IPS-NIHi11 (cell line): ENCODE measurements around the gene SLC26A9.
"Not testable (repeated sequence)": the region's sequence is repeated elsewhere in the genome, so short reads cannot be mapped to it uniquely, and the experiment has no call there.

Source experiments
- DNase-seq: peaks from one replicate; pipeline ENCODE4 v3.0.0; 2012; ENCODE audit warnings: mixed read lengths, low spot score

SLC26A9 gene

DNA sequence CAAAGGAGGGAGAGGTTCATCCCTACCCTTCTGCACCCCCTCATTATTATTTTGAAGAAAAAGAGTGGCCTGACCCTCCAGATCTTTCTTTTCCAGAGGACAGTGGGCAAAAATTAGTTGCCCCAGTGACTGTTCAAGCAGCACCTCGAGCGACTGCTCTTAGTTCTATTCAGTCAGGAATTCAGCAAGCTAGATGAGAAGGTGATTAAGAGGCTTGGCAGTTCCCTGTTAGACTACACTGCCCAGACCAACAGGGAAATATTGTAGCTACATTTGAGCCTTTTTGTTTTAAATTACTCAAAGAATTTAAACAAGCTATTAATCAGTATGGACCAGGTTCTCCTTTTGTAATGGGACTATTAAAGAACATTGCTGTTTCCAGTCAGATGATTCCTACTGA lies 51.8 kb downstream of the SLC26A9 start:
- DNase-seq: not testable (repeated sequence)

DNA sequence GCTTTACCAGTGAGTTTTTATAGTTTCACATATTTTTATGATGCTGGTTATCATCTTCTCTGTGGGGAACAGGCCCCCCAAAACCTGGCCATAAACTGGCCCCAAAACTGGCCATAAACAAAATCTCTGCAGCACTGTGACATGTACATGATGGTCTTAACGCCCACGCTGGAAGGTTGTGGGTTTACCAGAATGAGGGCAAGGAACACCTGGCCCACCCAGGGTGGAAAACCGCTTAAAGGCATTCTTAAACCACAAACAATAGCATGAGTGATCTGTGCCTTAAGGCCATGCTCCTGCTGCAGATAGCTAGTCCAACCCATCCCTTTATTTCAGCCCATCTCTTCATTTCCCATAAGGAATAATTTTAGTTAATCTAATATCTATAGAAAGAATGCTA lies 52.6 kb downstream of the SLC26A9 start:
- not testable (repeated sequence) for DNase-seq

DNA sequence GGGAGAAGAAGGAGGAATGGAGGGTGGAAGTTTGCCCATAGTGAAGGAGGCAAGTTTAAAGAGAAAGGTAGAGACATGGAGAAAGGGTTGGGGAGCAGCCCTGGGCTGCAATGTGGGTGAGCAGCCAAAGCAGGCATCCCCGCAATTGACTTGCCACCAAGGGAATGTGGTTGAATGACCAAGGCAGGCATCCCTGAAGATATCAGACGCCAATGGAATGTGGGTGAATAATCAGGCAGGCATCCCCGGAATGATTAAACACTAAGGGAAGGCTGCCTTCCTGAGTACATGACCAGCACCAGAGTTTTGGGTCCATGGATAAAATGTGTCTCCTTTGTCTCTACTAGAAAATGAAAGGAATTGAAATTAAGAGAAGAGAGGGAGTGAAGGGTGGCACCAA lies 53.5 kb downstream of the SLC26A9 start:
- DNase-seq: not testable (repeated sequence)

DNA sequence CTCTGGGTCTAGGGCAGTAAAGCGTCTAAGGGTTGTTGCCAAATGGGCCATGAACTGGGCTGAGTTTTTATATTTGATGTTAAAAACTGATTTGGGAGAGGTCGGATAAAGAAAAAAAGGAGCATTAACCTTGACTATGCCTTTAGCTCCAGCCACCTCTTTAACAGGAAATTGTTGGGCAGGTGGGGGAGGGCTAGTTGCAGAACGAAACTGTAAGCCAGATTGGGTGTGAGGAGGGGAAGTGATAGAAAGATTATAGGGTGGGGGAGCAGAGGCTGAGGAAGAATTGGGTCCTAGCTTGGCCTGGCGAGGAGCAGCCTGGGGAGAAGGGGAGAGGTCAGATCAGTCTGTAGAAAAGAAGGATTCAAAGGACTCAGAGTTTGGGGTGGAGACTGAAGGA lies 54.2 kb downstream of the SLC26A9 start:
- DNase-seq: not testable (repeated sequence)

DNA sequence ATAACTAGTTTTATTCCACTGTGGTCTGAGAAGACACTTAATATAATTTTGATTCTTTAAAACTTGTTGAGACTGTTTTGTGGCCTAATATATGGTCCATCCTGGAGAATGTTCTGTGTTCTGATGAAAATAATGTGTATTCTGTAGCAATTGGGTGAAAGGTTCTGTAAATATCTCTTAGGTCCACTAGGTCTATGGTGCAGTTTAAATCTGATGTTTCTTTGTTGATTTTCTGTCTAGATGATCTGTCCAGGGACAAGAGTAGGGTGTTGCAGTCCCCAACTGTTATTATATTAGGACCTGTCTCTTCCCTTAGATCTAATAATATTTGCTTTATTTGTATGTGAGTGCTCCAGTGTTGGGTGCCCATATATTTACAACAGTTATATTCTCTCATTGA lies 59.5 kb downstream of the SLC26A9 start:
- no peak for DNase-seq

DNA sequence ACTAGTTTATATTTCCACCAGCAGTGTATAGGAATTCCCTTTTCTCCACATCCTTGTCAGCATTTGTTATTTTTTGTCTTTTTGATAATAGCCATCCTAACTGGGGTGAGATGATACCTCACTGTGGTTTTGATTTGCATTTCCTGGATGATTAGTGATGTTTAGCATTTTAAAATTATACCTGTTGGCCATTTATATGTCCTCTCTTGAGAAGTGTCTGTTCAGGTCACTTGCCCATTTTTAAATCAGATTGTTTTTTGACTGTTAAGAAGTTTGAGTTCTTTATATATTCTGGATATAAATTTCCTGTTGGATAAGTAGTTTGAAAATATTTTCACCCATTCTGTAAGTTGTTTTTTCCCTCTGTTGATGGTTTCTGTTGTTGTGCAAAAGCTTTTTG lies 62.3 kb downstream of the SLC26A9 start:
- no peak for DNase-seq

DNA sequence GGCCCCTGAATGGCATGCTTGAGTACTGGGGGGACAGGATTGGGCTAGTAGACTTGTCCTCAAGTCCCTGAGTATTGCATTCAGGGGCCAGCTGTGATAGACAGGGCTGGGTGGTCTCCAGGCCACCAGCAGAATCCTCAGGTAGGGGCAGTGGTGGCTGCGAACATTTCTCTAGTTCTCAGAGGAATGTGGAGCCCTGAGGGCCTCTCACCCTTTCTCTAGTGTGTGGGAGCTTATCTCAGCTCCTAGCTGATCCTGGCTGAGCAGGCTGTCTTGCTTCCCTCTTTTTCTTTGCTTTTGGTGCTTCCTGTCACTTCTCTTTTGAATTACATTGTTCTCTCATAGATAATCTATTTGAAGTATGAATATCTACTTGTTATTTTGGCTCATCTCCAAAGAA lies 63.3 kb downstream of the SLC26A9 start:
- DNase-seq: no peak

DNA sequence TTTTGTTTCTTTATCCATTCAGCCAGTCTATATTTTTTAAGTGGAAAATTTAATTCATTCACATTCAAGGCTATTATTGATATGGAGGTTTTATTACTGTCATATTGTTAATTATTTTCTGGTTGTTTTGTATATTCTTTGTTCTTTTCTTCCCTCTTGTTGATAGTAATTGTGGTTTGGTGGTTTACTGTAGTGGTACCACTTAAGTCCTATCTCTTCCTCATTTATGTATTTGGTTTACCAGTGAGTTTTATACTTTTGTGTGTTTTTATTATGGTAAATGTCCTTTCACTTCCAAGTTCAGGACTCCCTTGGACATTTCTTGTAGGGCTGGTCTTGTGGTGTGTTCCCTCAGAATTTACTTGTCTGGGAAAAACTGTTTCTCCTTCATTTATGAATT lies 65.2 kb downstream of the SLC26A9 start:
- no peak for DNase-seq

DNA sequence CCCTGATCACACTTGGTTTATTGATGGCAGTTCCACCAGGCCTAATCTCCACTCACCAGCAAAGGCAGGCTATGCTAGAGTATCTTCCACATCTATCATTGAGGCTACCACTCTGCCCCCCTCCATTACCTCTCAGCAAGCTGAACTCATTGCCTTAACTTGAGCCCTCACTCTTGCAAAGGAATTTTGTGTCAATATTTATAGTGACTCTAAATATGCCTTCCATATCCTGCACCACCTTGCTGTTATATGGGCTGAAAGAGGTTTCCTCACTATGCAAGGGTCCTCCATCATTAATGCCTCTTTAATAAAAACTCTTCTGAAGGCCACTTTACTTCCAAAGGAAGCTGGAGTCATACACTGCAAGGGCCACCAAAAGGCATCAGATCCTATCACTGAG lies 70.1 kb downstream of the SLC26A9 start:
- DNase-seq: not testable (repeated sequence)

DNA sequence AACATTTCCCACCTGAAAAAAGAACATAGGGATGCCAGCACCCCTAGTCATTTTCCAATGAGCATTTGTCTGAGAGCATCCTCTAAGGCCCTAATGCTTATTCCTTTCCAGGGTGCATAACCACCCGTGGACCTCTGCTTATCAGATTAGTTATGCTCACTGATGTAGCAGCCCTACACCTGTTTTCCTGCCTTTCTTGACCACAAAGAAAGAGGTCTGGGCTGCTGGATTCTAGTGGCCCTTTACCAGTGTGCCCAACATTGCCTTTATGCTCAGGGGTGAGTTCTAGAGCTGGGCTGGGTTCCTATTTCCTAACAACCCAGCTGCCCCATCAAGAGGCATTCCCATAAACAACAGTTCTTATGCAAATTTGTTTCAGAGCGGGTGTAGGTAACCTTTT lies 73.0 kb downstream of the SLC26A9 start:
- no peak for DNase-seq
